Central memory CD8-positive, alpha-beta T cell (primary cell): ENCODE measurements around the gene ADARB1.

Experiments
- ATAC-seq: fragments of 150-1000 bp; cut with Tn5 transposase; replicated peaks from 2 replicates; pipeline ENCODE4 v1.10.0; 2022; ENCODE audit warnings: mild to moderate bottlenecking, moderate FRiP score, moderate number of reproducible peaks; ENCODE audit not compliant: poor library complexity, severe bottlenecking; ENCODE audit errors: extremely low read depth
- DNase-seq, 2 donors: peaks; one replicate each; pipeline ENCODE4 v3.0.0; 2021; ENCODE audit warnings: low spot score in 2 of 2
- H3K27ac Mint-ChIP-seq: one replicate; pipeline ENCODE4 v1.8.0; 2022; ENCODE audit warnings: low read depth, mild to moderate bottlenecking, moderate library complexity, mixed read lengths
- H3K27me3 Mint-ChIP-seq: one replicate; pipeline ENCODE4 v1.8.0; 2022; ENCODE audit warnings: mixed read lengths
- H3K36me3 Mint-ChIP-seq: one replicate; pipeline ENCODE4 v1.8.0; 2022; ENCODE audit warnings: mild to moderate bottlenecking, moderate library complexity, mixed read lengths; ENCODE audit not compliant: insufficient read depth
- H3K4me1 Mint-ChIP-seq: one replicate; pipeline ENCODE4 v1.8.0; 2022; ENCODE audit warnings: mixed read lengths
- H3K4me3 Mint-ChIP-seq: one replicate; pipeline ENCODE4 v1.8.0; 2022; ENCODE audit warnings: mild to moderate bottlenecking, moderate library complexity, mixed read lengths
- H3K9me3 Mint-ChIP-seq: one replicate; pipeline ENCODE4 v1.8.0; 2022; ENCODE audit warnings: mixed read lengths

The ADARB1 gene

DNA sequence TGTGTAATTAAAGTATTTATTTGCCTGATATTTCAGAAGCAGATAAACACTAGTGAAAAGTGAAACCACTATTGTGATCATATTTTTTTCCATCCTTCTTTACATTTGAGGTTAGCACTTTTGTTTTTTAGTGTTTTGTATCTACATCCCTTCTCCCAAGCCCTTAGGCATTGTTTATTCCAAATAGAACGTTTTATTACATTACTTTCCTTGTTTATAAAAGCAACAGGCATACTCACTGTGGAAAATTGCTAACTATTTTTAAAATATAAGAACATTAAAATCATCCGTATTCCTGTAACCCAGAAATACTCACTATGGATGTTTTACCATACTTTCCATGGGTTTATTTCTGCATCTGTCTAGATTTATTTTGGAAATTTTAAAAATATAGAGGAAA is 109.5 kb downstream of the ADARB1 start:
- peaks cover 41% of the 10 kb centered on the region for H3K36me3 Mint-ChIP-seq

DNA sequence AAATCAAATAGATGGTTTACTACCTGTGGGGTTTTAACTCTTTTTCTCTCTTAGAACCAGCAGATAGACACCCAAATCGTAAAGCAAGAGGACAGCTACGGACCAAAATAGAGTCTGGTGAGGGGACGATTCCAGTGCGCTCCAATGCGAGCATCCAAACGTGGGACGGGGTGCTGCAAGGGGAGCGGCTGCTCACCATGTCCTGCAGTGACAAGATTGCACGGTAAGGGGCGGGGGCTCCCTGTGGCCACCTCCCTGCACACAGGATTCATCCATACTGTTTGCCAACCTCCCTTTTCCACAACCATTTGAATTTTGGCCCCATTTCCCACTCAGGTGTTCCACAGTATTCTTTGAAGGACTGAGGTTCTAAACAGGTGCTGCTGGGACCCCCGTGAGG is 110.5 kb downstream of the ADARB1 start:
- Mint-ChIP-seq H3K9me3 (peaks cover 14% of the 10 kb centered on the region), H3K36me3 (peaks cover 40% of the 10 kb centered on the region), H3K27me3 (no peaks in the 10 kb centered on the region), H3K4me1 (no peaks in the 10 kb centered on the region), H3K4me3 (no peak overlapping the region), H3K27ac (no peak overlapping the region)
- DNase-seq (no peak), ATAC-seq (no peak)

More for the DNA sequence above, 109.5 kb downstream of the ADARB1 start:
- Mint-ChIP-seq H3K27ac (peak overlapping the region; percentile 55), H3K27me3 (no peaks in the 10 kb centered on the region), H3K4me3 (no peak overlapping the region), H3K9me3 (peaks cover 10% of the 10 kb centered on the region), H3K4me1 (no peaks in the 10 kb centered on the region)
- ATAC-seq (no peak), DNase-seq (no peak)

DNA sequence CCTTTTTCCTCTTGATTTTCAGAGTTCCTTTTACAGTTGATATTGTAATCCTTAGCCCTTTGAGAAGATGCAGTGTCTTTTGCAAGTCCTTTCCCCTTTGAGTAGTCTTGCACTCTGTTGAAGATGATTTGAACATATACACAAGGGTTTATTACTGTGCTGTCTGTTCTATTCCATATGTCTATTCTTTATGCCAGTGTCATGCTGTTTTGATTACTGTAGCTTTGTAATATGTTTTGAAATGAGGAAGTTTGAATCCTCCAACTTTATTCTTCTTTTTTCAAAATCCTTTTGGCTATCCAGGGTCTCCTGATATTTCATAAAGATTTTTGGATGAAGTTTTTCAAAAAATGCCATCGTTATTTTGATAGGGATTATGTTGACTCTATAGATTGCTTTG is 112.3 kb downstream of the ADARB1 start:
- H3K9me3 Mint-ChIP-seq: peaks cover 22% of the 10 kb centered on the region
- DNase-seq (no peak), ATAC-seq (no peak)
- no peaks in the 10 kb centered on the region for H3K4me1 Mint-ChIP-seq
- H3K27ac Mint-ChIP-seq: no peak overlapping the region
- H3K36me3 Mint-ChIP-seq: peaks cover 42% of the 10 kb centered on the region
- H3K27me3 Mint-ChIP-seq: no peaks in the 10 kb centered on the region
- no peak overlapping the region for H3K4me3 Mint-ChIP-seq

DNA sequence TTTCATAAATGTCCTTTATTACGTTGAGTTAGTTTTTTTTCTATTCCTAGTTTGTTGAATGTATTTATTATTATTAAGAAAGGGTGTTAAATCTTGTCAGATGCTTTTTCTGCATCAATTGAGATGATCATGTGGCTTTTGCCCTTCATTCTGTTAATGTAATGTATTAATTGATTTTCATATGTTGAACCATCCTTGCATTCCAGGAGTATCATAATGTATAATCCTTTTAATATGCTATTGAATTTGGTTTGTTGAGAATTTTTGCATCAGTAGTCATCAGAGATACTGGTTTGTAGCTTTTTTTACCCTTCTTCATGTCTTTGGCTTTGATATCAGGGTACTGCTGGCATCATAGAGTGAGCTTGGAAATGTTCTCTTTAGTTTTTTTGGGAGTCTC is 113.3 kb downstream of the ADARB1 start:
- Mint-ChIP-seq H3K36me3 (peaks cover 46% of the 10 kb centered on the region), H3K27ac (no peak overlapping the region), H3K4me3 (no peak overlapping the region), H3K4me1 (no peaks in the 10 kb centered on the region), H3K9me3 (peaks cover 22% of the 10 kb centered on the region), H3K27me3 (no peaks in the 10 kb centered on the region)
- no peak for ATAC-seq
- DNase-seq: no peak

DNA sequence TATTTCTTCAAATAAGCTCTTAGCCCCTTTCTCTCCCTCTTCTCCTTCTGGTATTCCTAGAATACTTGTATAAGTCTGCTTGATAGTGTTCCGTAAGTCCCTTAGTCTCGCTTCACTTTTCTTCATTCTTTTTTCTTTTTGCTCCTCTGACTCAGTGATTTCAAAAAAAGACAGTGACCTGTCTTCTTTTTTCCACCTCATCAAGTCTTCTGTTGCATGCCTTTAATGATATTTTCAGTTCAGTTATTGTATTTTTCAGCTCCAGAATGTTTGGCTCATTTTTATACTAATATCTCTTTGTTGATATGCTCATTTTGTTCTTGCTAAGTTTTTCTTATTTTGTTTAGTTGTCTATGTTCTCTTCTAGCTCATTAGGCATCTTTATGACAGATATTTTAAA is 115.6 kb downstream of the ADARB1 start:
- Mint-ChIP-seq H3K27me3 (no peaks in the 10 kb centered on the region), H3K4me3 (no peak overlapping the region), H3K9me3 (peaks cover 22% of the 10 kb centered on the region), H3K27ac (no peak overlapping the region), H3K36me3 (peaks cover 50% of the 10 kb centered on the region), H3K4me1 (no peaks in the 10 kb centered on the region)
- no peak for ATAC-seq
- DNase-seq: no peak

DNA sequence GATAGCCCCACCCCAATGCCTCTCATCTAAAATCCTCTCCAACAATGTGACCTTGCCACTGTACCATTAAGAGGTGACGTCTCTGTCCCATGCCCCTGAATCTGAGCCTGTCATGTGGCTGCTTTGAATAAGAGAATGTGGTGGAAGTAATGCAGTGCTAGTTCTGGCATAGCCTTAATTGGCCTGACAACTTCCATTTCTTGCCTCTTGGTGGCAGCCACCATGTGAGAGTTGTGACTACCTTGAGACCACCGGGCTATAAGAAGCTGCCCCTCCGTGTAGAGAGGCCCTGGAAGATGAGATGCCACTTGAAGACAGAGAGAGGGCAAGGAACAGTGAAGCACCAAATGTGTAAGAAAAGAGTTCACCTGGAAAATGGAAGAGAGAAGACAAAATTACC is 118.0 kb downstream of the ADARB1 start:
- H3K9me3 Mint-ChIP-seq: peaks cover 13% of the 10 kb centered on the region
- H3K4me3 Mint-ChIP-seq: no peak overlapping the region
- no peaks in the 10 kb centered on the region for H3K27me3 Mint-ChIP-seq
- H3K36me3 Mint-ChIP-seq: peaks cover 38% of the 10 kb centered on the region
- no peaks in the 10 kb centered on the region for H3K4me1 Mint-ChIP-seq
- DNase-seq: no peak
- no peak for ATAC-seq
- no peak overlapping the region for H3K27ac Mint-ChIP-seq

DNA sequence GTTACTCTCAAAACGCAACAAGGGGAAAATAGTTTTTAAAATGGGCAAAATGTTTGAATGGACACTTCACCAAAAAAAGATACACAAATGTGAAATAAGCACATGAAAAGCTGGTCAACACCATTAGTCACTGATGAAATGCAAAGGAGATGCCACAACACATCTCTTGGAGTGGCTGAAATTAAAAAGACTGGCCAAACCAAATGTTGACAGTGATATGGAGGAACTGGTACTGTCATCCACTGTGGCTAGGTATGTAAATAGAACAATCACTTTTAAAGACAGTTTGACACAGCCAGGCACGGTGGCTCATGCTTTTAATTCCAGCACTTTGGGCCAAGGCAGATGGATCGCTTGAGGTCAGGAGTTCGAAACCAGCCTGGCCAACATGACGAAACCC is 122.2 kb downstream of the ADARB1 start:
- Mint-ChIP-seq H3K27me3 (no peaks in the 10 kb centered on the region), H3K4me3 (no peak overlapping the region), H3K36me3 (peaks cover 28% of the 10 kb centered on the region), H3K4me1 (peaks cover 8% of the 10 kb centered on the region), H3K27ac (no peak overlapping the region), H3K9me3 (no peaks in the 10 kb centered on the region)
- DNase-seq (no peak), ATAC-seq (no peak)

DNA sequence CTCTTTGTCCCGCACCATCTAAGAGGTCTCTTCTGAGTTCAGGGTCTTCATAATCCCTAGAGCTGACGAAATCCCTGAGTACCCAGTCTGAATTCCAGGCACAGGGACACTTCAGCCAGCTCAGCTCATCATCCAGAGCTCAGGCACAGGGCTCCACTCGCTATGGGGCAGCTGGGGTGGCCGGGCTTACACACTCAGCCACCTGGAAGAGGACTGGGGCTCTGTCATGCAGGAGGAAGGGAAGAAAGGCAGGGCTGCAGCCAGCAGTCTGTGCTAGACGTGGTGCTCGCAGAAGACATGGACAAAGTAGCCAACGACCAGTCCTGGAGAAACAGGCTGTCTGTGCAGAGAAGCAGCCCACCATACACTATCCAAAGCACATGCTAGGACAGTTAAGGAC is 124.8 kb downstream of the ADARB1 start:
- Mint-ChIP-seq H3K27ac (no peak overlapping the region), H3K27me3 (no peaks in the 10 kb centered on the region)
- DNase-seq: no peak

DNA sequence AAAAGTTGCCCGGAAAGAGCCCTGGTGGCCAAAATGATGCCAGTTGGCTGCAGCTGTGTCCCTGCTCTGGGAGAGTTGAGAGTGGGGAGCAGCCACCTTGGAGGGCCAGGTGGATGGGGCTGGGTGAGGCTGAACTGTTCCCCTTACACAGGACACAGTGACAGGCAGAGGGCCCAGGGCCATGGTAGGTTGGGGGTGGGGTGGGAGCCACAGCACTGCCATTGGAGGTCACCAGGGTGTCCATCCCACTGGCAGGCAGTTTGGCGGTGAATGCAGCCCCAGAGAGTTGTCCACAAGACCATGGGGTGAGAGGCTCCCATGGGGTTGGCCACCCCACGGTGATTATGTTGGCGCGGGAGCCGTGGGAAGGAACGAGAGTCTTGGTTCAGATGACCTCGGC is 125.7 kb downstream of the ADARB1 start:
- no peaks in the 10 kb centered on the region for H3K27me3 Mint-ChIP-seq
- H3K9me3 Mint-ChIP-seq: no peaks in the 10 kb centered on the region
- no peak overlapping the region for H3K4me3 Mint-ChIP-seq
- ATAC-seq (no peak), DNase-seq (no peak)
- peaks cover 14% of the 10 kb centered on the region for H3K4me1 Mint-ChIP-seq
- no peak overlapping the region for H3K27ac Mint-ChIP-seq
- peaks cover 20% of the 10 kb centered on the region for H3K36me3 Mint-ChIP-seq

More for the DNA sequence above, 124.8 kb downstream of the ADARB1 start:
- peaks cover 18% of the 10 kb centered on the region for H3K36me3 Mint-ChIP-seq
- H3K4me1 Mint-ChIP-seq: peaks cover 14% of the 10 kb centered on the region
- H3K9me3 Mint-ChIP-seq: no peaks in the 10 kb centered on the region
- ATAC-seq: no peak
- no peak overlapping the region for H3K4me3 Mint-ChIP-seq

DNA sequence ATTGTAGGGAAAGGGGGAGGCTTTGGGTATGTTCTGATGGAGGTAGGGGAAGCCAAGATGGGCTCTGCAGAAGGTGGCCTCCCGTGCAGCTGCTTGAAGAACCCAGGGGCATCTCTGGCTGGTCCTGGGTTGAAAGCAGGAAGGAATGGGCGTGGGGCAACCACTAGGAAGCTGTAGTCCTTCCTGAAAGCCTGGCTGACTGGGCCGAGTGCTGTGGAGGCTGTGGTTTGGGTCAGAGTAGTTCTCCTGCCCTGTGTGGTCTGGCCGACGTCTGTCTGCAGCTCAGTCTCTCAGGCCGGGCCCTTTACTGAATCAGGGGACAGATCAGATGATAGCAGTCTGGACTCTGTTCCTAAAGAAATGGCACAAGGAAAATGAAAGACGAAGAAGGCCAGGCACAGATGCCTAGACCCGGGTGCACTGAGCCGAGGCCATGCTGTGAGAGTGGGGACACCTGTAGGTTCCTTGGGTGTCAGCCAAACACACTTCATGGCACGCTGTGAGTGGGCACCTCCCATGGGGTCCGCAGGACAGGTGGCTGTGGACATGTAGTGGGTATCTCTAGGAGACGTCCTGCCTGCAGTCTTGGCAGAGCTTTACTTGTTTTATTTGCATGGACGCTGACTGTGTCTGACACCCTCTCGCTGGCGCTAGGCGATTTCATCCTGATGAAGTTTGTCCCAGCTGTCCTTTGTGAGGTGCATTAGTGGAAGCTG is 126.4 kb downstream of the ADARB1 start:
- peaks cover 16% of the 10 kb centered on the region for H3K36me3 Mint-ChIP-seq
- no peak for DNase-seq
- no peaks in the 10 kb centered on the region for H3K27me3 Mint-ChIP-seq
- no peak for ATAC-seq
- H3K9me3 Mint-ChIP-seq: no peaks in the 10 kb centered on the region
- H3K27ac Mint-ChIP-seq: no peak overlapping the region
- H3K4me1 Mint-ChIP-seq: peaks cover 14% of the 10 kb centered on the region
- no peak overlapping the region for H3K4me3 Mint-ChIP-seq

DNA sequence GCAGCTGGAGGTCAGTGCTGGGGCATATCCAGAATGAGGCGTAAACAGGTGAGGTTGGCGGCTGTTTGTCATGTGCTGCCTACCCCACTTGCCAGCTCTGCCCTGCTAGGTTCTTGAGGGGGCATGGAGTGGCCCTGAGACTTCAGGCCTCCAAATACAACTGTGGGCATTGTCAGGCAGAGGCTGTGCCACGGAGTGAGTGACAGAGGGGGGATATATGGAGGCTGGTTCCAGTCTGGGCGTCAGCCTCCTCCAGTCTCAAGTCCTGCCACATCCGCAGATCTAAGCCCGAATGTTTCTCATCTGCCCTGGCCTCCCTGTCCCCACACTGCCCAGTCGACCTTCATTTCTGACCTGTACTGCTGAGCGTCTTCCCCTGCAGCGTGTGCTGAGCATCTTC is 128.0 kb downstream of the ADARB1 start:
- no peaks in the 10 kb centered on the region for H3K27me3 Mint-ChIP-seq
- ATAC-seq (no peak), DNase-seq (no peak)
- peak overlapping the region; percentile 6 for H3K27ac Mint-ChIP-seq
- H3K9me3 Mint-ChIP-seq: no peaks in the 10 kb centered on the region
- H3K4me3 Mint-ChIP-seq: no peak overlapping the region
- H3K36me3 Mint-ChIP-seq: peaks cover 19% of the 10 kb centered on the region
- peaks cover 19% of the 10 kb centered on the region for H3K4me1 Mint-ChIP-seq

DNA sequence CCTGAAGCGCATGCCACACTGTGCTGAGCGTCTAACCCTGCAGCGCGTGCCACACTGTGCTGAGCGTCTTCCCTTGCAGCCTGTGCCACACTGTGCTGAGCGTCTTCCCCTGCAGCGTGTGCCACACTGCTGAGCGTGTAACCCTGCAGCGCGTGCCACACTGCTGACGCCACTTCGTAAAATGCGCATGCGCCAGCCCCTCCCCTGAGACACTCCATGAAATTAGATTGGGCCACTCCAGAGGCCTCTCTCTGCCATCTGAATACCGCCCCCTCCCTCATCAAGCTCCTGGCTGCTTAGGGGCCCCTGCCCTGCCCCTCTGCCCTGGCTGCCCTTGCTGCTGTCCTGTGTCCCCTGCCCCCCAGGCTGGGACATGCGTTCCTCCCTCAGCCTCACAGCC is 128.5 kb downstream of the ADARB1 start:
- DNase-seq: no peak
- peaks cover 24% of the 10 kb centered on the region for H3K4me1 Mint-ChIP-seq
- peaks cover 16% of the 10 kb centered on the region for H3K36me3 Mint-ChIP-seq
- no peak for ATAC-seq
- H3K27me3 Mint-ChIP-seq: no peaks in the 10 kb centered on the region
- no peak overlapping the region for H3K4me3 Mint-ChIP-seq
- peak overlapping the region; percentile 73 for H3K27ac Mint-ChIP-seq
- H3K9me3 Mint-ChIP-seq: no peaks in the 10 kb centered on the region

DNA sequence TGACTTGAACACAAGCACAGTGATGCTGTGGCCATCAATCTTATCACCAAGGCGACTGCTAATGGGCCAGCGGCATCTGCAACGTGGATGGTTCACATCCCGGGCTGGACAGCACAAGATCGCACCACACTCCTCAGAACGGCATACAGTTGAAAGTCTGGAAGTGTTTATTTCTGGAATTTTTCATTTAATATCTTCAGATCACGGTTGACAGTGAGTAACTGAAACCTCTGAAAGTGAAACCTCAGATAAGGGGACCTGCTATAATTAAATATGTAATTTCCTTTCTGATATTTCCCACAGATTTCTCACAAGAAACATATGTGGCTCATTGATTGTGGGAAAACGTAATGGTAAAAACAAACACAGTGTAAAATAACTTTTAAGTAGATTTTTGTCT is 129.6 kb downstream of the ADARB1 start:
- ATAC-seq: no peak
- Mint-ChIP-seq H3K36me3 (peaks cover 14% of the 10 kb centered on the region), H3K27ac (no peak overlapping the region), H3K27me3 (no peaks in the 10 kb centered on the region), H3K9me3 (no peaks in the 10 kb centered on the region), H3K4me3 (no peak overlapping the region), H3K4me1 (peaks cover 35% of the 10 kb centered on the region)
- DNase-seq: no peak
